HepG2 (cell line): ENCODE measurements around the gene PCDHGA12. TPM values are rescaled to one million over a fixed set of nuclear protein-coding genes. Genes with fewer than 3 reads are reported as not detected.
"Not testable (repeated sequence)": the region's sequence is repeated elsewhere in the genome, so short reads cannot be mapped to it uniquely, and the experiment has no call there.

ENCODE experiments used
- ATAC-seq: fragments of 200-7000 bp; cut with Tn5 transposase; 3 replicates; pipeline ENCODE4 v1.9.1; 2020; ENCODE audit warnings: mild to moderate bottlenecking, moderate library complexity
- BruUV-seq: library from RNA; stranded (reverse); fragments of 400-500 nt; replicated peaks from 2 replicates; lab custom pipeline; 2021; lab: Mats Ljungman, UMichigan
- CTCF ChIA-PET: fragments of 300-600 bp; formaldehyde crosslinking; extraction: SDS; loops from one replicate; lab custom pipeline; 2021; ENCODE audit warnings: low total read pairs, inconsistent platforms, low intra/inter-chr PET ratio; lab: Yijun Ruan, JAX
- POLR2A ChIA-PET: fragments of 350-600 bp; sonication (Branson Sonifier 250); formaldehyde crosslinking; loops from one replicate; lab custom pipeline; 2020; ENCODE audit warnings: antibody characterized with exemption, inconsistent platforms; lab: Yijun Ruan, JAX
- DNase-seq: peaks from one replicate; pipeline ENCODE4 v3.0.0-alpha.2; 2015; ENCODE audit warnings: low spot score
- FAIRE-seq: peaks from 3 replicates; lab custom pipeline; 2011; peaks lifted over from hg19 to GRCh38; lab: Jason Lieb, UNC
- H2AFZ ChIP-seq: one replicate; pipeline ENCODE4 v1.6.1; 2011; ENCODE audit warnings: low read length, inconsistent platforms
- H3K27ac ChIP-seq: fragments of 300-600 bp; 3 replicates; pipeline ENCODE4 v1.8.0; 2011; ENCODE audit warnings: mixed run types, mild to moderate bottlenecking, mixed read lengths, low read length, inconsistent platforms; ENCODE audit not compliant: insufficient read depth; ENCODE audit errors: extremely low read length
- H3K27me3 ChIP-seq, 2 experiments: fragments of 200-600 bp in 1 of 2; 2 replicates in 1 of 2; 3 replicates in 1 of 2; pipeline versions ENCODE4 v1.6.0 to v1.8.0; 2011; ENCODE audit warnings: low read length in 2 of 2, mild to moderate bottlenecking in 2 of 2, moderate library complexity in 2 of 2, inconsistent platforms in 1 of 2; ENCODE audit not compliant: insufficient read depth in 2 of 2, control insufficient read depth in 1 of 2
- H3K36me3 ChIP-seq, 2 experiments: fragments of 200-600 bp in 1 of 2; replicated peaks in 1 of 2; 2 replicates in 1 of 2; 3 replicates in 1 of 2; pipeline versions ENCODE4 v1.5.1 to v1.8.0; 2011; ENCODE audit warnings: low read length in 2 of 2, inconsistent platforms in 1 of 2; ENCODE audit not compliant: insufficient read depth in 2 of 2, control insufficient read depth in 1 of 2
- H3K4me1 ChIP-seq: 2 replicates; pipeline ENCODE4 v1.5.1; 2012; ENCODE audit warnings: low read length, inconsistent platforms; ENCODE audit not compliant: insufficient read depth
- H3K4me2 ChIP-seq: 2 replicates; pipeline ENCODE4 v1.6.0; 2011; ENCODE audit warnings: low read depth, low read length, inconsistent platforms
- H3K4me3 ChIP-seq, 3 experiments: fragments of 200-600 bp in 1 of 3; sonication (generic), shearing (Covaris generic) in 1 of 3; replicated peaks in 1 of 3; 2 replicates each; pipeline ENCODE4 v1.5.1; 2011 to 2016; ENCODE audit warnings: low read length in 3 of 3, inconsistent platforms in 2 of 3, low read depth in 2 of 3, mild to moderate bottlenecking in 2 of 3, control low read depth in 1 of 3, mixed read lengths in 1 of 3; ENCODE audit not compliant: insufficient read depth in 1 of 3
- H3K79me2 ChIP-seq: one replicate; pipeline ENCODE4 v1.6.1; 2011; ENCODE audit warnings: low read length, inconsistent platforms; ENCODE audit not compliant: insufficient read depth
- H3K9ac ChIP-seq: 2 replicates; pipeline ENCODE4 v1.6.0; 2011; ENCODE audit warnings: mild to moderate bottlenecking, low read depth, low read length, inconsistent platforms; ENCODE audit not compliant: insufficient read depth
- H3K9me3 ChIP-seq: 2 replicates; pipeline ENCODE4 v1.5.1; 2012; ENCODE audit warnings: mild to moderate bottlenecking, low read length
- H4K20me1 ChIP-seq: 2 replicates; pipeline ENCODE4 v1.6.0; 2011; ENCODE audit warnings: inconsistent platforms, mild to moderate bottlenecking, low read length, moderate library complexity; ENCODE audit not compliant: insufficient read depth
- FOXK1 ChIP-seq: sonication (generic); formaldehyde crosslinking; IDR thresholded peaks from 2 replicates; pipeline ENCODE4 v1.4.0; 2020; ENCODE audit warnings: low read depth, missing genetic modification reagents, borderline replicate concordance
- GPN1 ChIP-seq: sonication (generic); formaldehyde crosslinking; IDR thresholded peaks from 2 replicates; pipeline ENCODE4 v1.5.1; 2020; ENCODE audit warnings: missing genetic modification reagents, borderline replicate concordance
- MAZ ChIP-seq, 2 experiments: sonication (generic) in 1 of 2; formaldehyde crosslinking in 1 of 2; IDR thresholded peaks; 2 replicates each; pipeline versions ENCODE4 v1.5.0 to v1.6.1; 2012 to 2020; ENCODE audit warnings: low read depth in 2 of 2, mild to moderate bottlenecking in 2 of 2, borderline replicate concordance in 1 of 2, improper control_type of control experiment in 1 of 2, low read length in 1 of 2, missing genetic modification reagents in 1 of 2, moderate library complexity in 1 of 2
- NPAS2 ChIP-seq: sonication (generic); formaldehyde crosslinking; IDR thresholded peaks from 2 replicates; pipeline ENCODE4 v1.8.0; 2022; ENCODE audit warnings: mild to moderate bottlenecking, missing genetic modification reagents, borderline replicate concordance
- ZKSCAN1 ChIP-seq: fragments of 150-350 bp; IDR thresholded peaks from 2 replicates; pipeline ENCODE4 v1.6.1; 2014; ENCODE audit warnings: low read length
- ZNF30 ChIP-seq: sonication (generic); formaldehyde crosslinking; IDR thresholded peaks from 2 replicates; pipeline ENCODE4 v1.5.0; 2020; ENCODE audit warnings: mild to moderate bottlenecking, missing genetic modification reagents
- ZNF850 ChIP-seq: sonication (generic); formaldehyde crosslinking; conservative IDR thresholded peaks from 2 replicates; pipeline ENCODE4 v1.9.0; 2021; ENCODE audit warnings: mild to moderate bottlenecking, missing genetic modification reagents
- WGBS: methylation state at CpG from one replicate; pipeline ENCODE4 v1.1.6; 2017; ENCODE audit warnings: low lambda C conversion rate; 5-methylcytosine and 5-hydroxymethylcytosine counted together
- in situ Hi-C: cut with HindIII; loops from 2 replicates; pipeline ENCODE4 v1.10.0; 2017; ENCODE audit warnings: low pct_unique_long_range_greater_than_20kb; ENCODE audit not compliant: extremely low pct_ligation_motif_present
- intact Hi-C: fragments of 100-400 bp; cut with micrococcal nuclease; formaldehyde crosslinking; loops from one replicate; pipeline ENCODE4 v1.10.0; 2022; ENCODE audit not compliant: unreplicated experiment
- polyA plus RNA-seq, 8 experiments: library from polyadenylated mRNA; depleted of rRNA in 3 of 8; stranded (reverse) in 7 of 8; unstranded in 1 of 8; fragments of >200 nt; fragmentation: Illumina TruSeq in 4 of 8; extraction: Trizol in 4 of 8; gene quantifications; 2 replicates each; pipeline versions ENCODE4 v1.2.1 to v1.2.3, GENCODE V29; 2011 to 2016; ENCODE audit warnings: low read depth in 4 of 8, missing spikeins in 1 of 8, mixed read lengths in 1 of 8; ENCODE audit not compliant: insufficient read depth in 1 of 8
- total RNA-seq, 5 experiments: library from RNA; depleted of rRNA; stranded (reverse); fragments of >200 nt; fragmentation: Illumina TruSeq; extraction: Trizol; gene quantifications; 2 replicates each; pipeline ENCODE4 v1.2.3, GENCODE V29; 2016; ENCODE audit warnings: low read depth in 1 of 5
- TF ChIP-seq, protein P1 (sequence below): sonication (generic); formaldehyde crosslinking; IDR thresholded peaks from 2 replicates; pipeline ENCODE4 v1.5.0; 2020; ENCODE audit warnings: mild to moderate bottlenecking, missing genetic modification reagents, moderate library complexity
- TF ChIP-seq, protein P2 (sequence below): fragments of 450-650 bp; IDR thresholded peaks from 2 replicates; pipeline ENCODE4 v1.6.1; 2017

PCDHGA12 gene
- total and polyA plus RNA-seq, 2 of the 13 experiments (the other 11 are each of a cell fraction or from before 2014, with no cell fraction given) = 0.07 to 0.13 TPM

DNA sequence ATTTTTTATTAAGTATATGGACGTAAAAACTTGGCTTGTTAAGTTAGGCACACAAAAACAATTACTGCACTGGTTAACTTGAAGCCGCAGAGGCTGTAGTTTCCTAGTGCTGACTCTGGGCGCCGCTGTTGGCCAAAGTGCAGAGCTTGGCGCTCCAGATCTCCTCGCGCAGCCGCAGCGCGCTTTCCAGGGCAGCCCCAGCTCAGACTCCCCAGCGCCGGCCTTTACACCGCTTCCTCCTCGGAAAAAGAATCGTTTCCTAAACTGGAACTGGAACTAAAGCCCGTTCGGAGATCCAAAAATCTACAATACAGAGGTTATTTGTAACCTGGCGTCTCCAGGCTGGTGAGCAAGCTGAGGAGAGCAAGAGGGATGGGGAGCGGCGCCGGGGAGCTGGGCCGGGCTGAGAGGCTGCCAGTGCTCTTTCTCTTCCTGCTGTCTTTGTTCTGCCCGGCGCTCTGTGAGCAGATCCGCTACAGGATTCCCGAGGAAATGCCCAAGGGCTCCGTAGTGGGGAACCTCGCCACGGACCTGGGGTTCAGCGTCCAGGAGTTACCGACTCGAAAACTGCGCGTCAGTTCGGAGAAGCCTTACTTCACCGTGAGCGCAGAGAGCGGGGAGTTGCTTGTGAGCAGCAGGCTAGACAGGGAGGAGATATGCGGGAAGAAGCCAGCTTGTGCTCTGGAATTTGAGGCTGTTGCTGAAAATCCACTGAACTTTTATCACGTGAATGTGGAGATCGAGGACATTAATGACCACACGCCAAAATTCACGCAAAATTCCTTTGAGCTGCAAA is 32.4 kb upstream of the PCDHGA12 start, which contains the start of gene PCDHGB5:
PCDHGB5 (plus strand) TSS at position 192 of the 796 bp plus-strand sequence; CDS start at position 373, 181 bp downstream.
- H3K4me3 ChIP-seq, H3K36me3 ChIP-seq, intact Hi-C loops, CTCF ChIA-PET, H4K20me1 ChIP-seq, BruUV-seq, in situ Hi-C loops, H3K27me3 ChIP-seq, DNase-seq, H2AFZ ChIP-seq, H3K79me2 ChIP-seq, POLR2A ChIA-PET, H3K4me1 ChIP-seq, H3K4me2 ChIP-seq, FAIRE-seq, H3K27ac ChIP-seq: not testable (repeated sequence)
- H3K9me3 ChIP-seq = peaks cover 41% of the 10 kb centered on the region
- ATAC-seq = peak; percentile 70
- WGBS = 49% methylated on average over 26 of the region's 43 CpGs
- TF ChIP-seq, protein P1, sequence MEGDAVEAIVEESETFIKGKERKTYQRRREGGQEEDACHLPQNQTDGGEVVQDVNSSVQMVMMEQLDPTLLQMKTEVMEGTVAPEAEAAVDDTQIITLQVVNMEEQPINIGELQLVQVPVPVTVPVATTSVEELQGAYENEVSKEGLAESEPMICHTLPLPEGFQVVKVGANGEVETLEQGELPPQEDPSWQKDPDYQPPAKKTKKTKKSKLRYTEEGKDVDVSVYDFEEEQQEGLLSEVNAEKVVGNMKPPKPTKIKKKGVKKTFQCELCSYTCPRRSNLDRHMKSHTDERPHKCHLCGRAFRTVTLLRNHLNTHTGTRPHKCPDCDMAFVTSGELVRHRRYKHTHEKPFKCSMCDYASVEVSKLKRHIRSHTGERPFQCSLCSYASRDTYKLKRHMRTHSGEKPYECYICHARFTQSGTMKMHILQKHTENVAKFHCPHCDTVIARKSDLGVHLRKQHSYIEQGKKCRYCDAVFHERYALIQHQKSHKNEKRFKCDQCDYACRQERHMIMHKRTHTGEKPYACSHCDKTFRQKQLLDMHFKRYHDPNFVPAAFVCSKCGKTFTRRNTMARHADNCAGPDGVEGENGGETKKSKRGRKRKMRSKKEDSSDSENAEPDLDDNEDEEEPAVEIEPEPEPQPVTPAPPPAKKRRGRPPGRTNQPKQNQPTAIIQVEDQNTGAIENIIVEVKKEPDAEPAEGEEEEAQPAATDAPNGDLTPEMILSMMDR (CRISPR knock-in tag) = 0 out of 2 replicates have a peak, but pooled peaks have one; percentile 3
- TF ChIP-seq, all 625 proteins: peak for 1; not testable (repeated sequence) for 624
- not testable (repeated sequence) for H3K9ac ChIP-seq

- no peaks in the 10 kb centered on the region for H3K79me2 ChIP-seq
- no peak overlapping the region for H3K4me2 ChIP-seq
- no peak overlapping the region for H3K9ac ChIP-seq
- H3K4me1 ChIP-seq = no peaks in the 10 kb centered on the region
- H3K27me3 ChIP-seq = no peaks in the 10 kb centered on the region
- intact Hi-C loops (no loop called here), in situ Hi-C loops (no loop called here)
- FAIRE-seq = no peak
- H3K9me3 ChIP-seq = peaks cover 34% of the 10 kb centered on the region
- ChIA-PET POLR2A (no interaction called here), CTCF (no interaction called here)
- H3K27ac ChIP-seq = no peak overlapping the region
- H4K20me1 ChIP-seq = no peaks in the 10 kb centered on the region
- 79% methylated on average over 10 of the region's 15 CpGs for WGBS
- no peak for ATAC-seq
- no peak overlapping the region for H3K4me3 ChIP-seq
- no peaks in the 10 kb centered on the region for H3K36me3 ChIP-seq
- BruUV-seq = no TSS peak
- no peak overlapping the region for H2AFZ ChIP-seq
- no peak for DNase-seq
- TF ChIP-seq NPAS2 (CRISPR knock-in tag) (no peak), ZNF30 (CRISPR knock-in tag) (no peak), MAZ (IDR thresholded peaks at IDR 0.05; ENCODE audit: borderline replicate concordance, low read depth, low read length) (no peak), MAZ (CRISPR knock-in tag; IDR thresholded peaks at IDR 0.05; ENCODE audit: low read depth) (no peak), ZNF850 (no peak), ZKSCAN1 (no peak), FOXK1 (CRISPR knock-in tag) (no peak), GPN1 (no peak)
- TF ChIP-seq, protein P2, sequence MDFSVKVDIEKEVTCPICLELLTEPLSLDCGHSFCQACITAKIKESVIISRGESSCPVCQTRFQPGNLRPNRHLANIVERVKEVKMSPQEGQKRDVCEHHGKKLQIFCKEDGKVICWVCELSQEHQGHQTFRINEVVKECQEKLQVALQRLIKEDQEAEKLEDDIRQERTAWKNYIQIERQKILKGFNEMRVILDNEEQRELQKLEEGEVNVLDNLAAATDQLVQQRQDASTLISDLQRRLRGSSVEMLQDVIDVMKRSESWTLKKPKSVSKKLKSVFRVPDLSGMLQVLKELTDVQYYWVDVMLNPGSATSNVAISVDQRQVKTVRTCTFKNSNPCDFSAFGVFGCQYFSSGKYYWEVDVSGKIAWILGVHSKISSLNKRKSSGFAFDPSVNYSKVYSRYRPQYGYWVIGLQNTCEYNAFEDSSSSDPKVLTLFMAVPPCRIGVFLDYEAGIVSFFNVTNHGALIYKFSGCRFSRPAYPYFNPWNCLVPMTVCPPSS = no peak
Measured at GRCh38 chr5:141398608-141399007, 31.7 kb upstream of the PCDHGA12 start.
